ENCODE measurements around the gene OR6J1.
"Not testable (repeated sequence)": the region's sequence is repeated elsewhere in the genome, so short reads cannot be mapped to it uniquely, and the experiment has no call there.

DNA sequence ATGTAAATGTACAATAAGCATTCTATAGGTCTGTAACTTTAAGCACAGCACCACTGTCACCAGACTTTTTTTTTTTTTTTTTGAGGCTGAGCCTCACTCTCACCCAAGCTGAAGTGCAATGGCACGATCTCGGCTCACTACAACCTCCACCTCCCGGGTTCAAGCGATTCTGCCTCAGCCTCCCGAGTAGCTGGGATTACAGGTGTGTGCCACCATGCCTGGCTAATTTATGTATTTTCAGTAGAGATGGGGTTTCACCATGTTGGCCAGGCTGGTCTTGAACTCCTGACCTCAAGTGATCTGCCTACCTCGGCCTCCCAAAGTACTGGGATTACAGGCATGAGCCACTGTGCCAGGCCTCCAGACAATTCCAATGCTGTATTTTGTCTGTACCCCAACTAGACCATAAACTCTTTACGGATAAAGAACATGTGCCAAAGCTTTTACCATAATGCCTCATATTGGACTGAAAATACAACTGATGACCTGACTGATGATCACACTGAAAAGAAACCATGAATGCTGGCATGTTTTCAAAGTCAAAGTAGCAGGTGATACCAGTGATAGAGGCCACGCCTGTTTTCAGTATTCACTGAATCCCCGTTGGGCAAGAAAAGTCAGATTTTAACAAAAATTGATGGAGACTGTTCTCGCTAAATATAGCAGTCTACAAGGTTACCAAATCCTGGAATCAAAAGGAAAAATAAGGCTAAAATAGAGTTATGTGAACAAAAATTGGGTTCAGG, 56.3 kb downstream of the OR6J1 start:
- TF ChIP-seq, protein P1, sequence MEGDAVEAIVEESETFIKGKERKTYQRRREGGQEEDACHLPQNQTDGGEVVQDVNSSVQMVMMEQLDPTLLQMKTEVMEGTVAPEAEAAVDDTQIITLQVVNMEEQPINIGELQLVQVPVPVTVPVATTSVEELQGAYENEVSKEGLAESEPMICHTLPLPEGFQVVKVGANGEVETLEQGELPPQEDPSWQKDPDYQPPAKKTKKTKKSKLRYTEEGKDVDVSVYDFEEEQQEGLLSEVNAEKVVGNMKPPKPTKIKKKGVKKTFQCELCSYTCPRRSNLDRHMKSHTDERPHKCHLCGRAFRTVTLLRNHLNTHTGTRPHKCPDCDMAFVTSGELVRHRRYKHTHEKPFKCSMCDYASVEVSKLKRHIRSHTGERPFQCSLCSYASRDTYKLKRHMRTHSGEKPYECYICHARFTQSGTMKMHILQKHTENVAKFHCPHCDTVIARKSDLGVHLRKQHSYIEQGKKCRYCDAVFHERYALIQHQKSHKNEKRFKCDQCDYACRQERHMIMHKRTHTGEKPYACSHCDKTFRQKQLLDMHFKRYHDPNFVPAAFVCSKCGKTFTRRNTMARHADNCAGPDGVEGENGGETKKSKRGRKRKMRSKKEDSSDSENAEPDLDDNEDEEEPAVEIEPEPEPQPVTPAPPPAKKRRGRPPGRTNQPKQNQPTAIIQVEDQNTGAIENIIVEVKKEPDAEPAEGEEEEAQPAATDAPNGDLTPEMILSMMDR (conservative IDR thresholded peaks at IDR 0.05) = not testable (repeated sequence)
- TF ChIP-seq ZFX (IDR thresholded peaks at IDR 0.05) = not testable (repeated sequence)
